ENCODE measurements around the gene GABRE. TPM values are rescaled to one million over a fixed set of nuclear protein-coding genes. Genes with fewer than 3 reads are reported as not detected.
"Not testable (repeated sequence)": the region's sequence is repeated elsewhere in the genome, so short reads cannot be mapped to it uniquely, and the experiment has no call there.

GABRE gene
- polyA plus RNA-seq, 10 donors = 18.2 to 83.3 (median 35.6) TPM

GRCh38 chrX:151973060-151973661 lies 1.3 kb downstream of the GABRE start:
- peak in 1 of 3 donors; percentile 36 for DNase-seq

DNA sequence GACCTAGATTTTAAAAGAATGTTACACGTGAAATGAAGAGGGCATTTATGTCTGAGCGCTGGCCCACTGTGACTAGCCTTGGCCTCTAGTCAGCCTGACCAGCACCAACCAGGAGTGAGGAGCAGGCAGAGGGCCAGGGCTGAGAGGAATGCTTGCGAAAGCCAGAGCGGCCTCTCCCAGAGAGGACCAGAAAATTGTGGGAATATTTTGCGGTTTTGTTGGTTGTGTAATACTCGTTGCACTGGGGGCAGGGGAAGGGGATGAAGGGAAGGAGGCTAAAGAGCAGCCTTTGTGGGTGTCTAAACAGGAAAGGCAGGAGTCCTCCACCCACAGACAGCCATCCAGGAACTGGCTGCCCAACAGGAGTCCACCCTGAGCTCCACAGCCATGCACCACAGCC lies 3.8 kb downstream of the GABRE start:
- peak; percentile 34 to 69 (median 46) for DNase-seq

- no peak for DNase-seq
Measured at GRCh38 chrX:151970027-151970426, 4.4 kb downstream of the GABRE start.

DNA sequence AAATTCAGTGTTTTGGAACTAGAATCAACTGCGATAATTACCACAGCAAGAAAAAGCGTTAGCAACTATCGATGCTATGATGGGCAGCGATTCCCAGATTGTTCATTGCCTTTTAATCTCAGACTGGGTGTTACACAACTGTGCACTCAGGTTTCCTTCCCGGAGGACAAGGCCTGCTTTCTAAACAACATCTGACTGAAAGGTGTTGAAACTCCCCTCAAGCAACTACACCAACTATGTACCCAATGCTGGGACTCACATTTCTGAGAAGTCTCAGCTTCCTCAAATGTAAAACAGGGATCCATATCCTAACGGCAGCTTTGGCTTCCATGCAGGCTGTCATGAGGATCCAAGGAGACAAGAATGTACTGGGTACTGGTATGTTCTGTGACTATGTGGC lies 8.2 kb downstream of the GABRE start:
- no peak for DNase-seq

GRCh38 chrX:151962034-151962433 lies 12.4 kb downstream of the GABRE start:
- no peak for DNase-seq

GRCh38 chrX:151958101-151958500 lies 16.4 kb downstream of the GABRE start:
- no peak for DNase-seq

DNA sequence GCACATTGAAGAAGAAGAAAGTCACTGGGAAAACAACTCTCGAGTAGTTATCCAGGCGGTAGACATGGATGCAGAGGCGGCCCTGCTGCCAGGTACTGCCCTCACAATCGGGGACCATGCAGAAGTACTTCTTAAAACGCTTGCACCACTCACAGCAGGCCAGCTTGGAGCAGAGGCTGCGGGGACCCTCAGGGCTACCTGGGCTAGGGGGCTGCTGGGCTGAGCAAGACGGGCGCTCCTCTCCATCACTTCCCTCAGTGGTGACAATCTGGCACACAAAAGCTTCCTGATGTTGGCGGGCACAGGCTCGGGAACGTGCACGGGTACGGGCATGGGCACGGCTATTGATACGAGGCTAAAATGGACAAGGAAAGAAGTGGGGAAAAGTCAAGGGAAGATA lies 19.7 kb downstream of the GABRE start:
- no peak for DNase-seq

DNA sequence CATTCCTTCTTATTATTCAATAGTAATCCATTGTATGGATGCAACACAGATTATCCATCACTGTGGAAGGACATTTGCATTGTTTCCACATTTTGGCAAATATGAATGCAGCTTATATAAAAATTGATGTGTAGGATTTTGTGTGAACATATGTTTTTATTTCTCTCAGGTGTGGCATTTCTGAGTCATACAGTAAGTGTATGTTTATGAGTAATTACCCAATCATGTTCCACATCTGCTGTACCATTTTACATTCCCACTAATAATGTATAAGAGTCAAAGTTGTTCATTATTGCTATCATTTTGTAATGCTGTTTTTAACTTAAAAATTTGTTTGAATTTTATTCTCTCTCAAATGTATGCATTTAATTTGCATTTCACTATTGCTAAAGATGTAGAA lies 36.3 kb downstream of the GABRE start:
- no peak for DNase-seq

DNA sequence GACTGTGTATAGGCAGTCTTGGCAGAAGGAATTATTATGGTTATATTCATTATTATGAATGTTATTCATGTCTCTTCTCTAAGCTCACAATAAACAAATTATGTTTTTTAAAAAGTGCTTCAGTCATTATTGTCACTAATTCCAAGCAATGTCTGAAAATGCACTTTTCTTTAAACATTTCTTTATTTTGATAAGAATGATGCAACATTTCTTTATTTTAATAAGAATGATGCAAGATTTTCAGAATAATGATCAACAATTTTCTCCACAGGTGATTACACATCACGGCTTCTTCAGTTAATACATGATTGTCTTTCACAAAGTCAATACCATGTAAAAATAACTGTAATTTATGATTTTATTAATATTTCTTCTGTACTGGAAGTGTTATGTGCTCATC lies 39.1 kb downstream of the GABRE start:
- no peak for DNase-seq

DNA sequence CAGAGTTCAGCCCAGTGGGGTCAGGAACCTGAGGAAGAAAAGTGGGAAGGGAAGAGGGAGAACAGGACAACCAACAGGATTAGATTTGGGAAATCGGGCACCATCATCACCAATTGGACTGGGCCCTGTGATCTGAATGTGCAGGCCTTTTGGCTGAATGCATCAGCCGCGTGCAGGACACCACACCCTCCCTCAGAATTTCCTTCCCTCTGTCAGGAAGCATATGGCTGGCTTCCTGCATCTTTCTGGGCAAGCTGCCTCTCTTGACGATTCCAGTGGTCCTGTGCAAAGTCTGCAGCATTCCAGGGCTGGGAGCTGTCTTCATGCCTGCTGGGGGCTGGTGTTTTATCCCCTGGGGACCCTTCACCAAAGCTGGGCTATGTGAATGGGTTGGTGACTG lies 45.4 kb downstream of the GABRE start:
- no peak for DNase-seq

DNA sequence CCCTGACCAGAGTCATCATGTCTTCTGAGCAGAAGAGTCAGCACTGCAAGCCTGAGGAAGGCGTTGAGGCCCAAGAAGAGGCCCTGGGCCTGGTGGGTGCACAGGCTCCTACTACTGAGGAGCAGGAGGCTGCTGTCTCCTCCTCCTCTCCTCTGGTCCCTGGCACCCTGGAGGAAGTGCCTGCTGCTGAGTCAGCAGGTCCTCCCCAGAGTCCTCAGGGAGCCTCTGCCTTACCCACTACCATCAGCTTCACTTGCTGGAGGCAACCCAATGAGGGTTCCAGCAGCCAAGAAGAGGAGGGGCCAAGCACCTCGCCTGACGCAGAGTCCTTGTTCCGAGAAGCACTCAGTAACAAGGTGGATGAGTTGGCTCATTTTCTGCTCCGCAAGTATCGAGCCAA lies 50.8 kb downstream of the GABRE start:
- DNase-seq = no peak

DNA sequence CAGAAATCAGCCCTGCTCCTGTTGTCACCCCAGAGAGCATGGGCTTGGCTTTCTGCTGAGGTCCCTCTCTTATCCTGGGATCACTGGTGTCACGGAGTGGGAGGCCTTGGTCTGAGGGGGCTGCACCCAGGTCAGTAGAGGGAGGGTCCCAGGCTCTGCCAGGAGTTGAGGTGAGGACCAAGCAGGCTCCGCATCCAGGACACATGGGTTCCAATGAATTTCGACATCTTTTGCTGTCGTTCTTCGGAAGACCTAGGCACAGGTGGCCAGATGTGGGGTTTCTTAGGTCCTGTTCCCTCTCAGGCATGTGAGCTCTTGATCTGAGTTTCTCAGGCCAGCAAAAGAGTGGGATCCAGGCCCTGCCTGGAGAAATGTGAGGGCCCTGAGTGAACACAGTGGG lies 51.8 kb downstream of the GABRE start:
- no peak for DNase-seq

GRCh38 chrX:151921866-151922265 lies 52.6 kb downstream of the GABRE start:
- no peak for DNase-seq

GRCh38 chrX:151921292-151921691 lies 53.2 kb downstream of the GABRE start:
- DNase-seq = no peak

DNA sequence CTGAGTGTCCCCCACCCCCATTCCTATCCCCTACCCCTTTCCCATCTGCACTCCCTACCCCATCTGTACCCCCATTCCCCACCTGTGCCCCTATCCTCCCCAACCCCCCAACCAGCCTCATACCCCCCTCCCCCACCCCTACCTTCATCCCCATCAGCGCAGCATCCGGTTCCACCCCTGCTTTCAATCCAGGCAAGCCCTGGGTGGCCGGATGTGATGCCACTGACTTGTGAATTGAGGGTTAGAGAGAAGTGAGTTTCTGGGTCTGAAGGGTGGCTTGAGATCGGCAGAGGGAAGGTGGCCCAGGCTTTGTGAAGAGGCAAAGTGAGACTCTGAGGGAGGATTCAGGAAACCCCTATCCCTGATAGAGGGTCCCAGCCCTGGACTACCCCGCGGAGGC lies 53.9 kb downstream of the GABRE start:
- no peak for DNase-seq

DNA sequence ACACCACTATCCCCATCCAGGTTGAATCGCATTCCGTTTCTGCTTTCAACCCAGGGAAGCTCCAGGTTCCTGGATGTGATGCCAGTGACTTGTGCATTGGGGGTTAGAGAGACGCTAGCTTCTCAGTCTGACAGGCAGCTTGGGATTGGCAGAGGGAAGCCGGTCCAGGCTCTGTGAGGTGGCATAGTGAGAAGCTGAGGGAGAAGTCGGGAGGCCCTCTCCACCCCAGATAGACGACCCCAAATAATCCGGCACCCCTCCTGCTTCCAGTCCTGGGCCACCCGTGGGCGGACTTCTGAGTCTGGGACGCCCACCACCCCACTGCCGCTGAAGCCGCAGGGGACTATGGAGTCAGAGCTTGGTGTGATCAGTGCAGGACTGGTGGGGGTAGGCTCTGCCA lies 54.4 kb downstream of the GABRE start:
- DNase-seq = no peak

- DNase-seq = no peak
Measured at GRCh38 chrX:151919610-151920009, 54.9 kb downstream of the GABRE start.

DNA sequence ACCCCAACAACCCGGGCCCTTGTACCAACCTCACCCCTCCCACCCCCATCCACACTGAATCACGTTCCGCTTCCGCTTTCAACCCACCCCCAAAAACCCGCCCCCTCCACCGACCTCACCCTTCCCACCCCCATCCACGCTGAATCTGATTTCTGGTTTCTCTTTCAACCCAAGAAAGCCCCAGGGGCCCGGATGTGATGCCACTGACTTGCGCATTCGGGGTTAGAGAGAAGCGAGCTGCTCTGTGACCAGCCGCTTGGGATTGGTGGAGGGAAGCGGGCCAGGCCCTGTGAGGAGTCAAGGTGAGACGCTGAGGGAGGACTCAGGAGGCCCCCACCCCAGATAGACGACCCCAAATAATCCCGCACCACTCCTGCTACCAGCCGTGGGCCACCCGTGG lies 55.7 kb downstream of the GABRE start:
- DNase-seq = not testable (repeated sequence)

GRCh38 chrX:151912780-151913179 lies 61.7 kb downstream of the GABRE start, which contains the start of gene MAGEA4:
Gene MAGEA4, plus strand, starts transcription at chrX:151912889. Its CDS starts 10,776 bp downstream, at chrX:151923665.
- DNase-seq = no peak

- DNase-seq = no peak
Measured at GRCh38 chrX:151912221-151912620, 62.3 kb downstream of the GABRE start.

- DNase-seq = no peak
Measured at GRCh38 chrX:151904989-151905388, 69.5 kb downstream of the GABRE start.
